ENCODE data around the gene C1QA.
"Not testable (repeated sequence)": the region's sequence is repeated elsewhere in the genome, so short reads cannot be mapped to it uniquely, and the experiment has no call there.

The C1QA gene

GRCh38 chr1:22641906-22642636 is 5.6 kb downstream of the C1QA start:
- DNase-seq, result peak; percentile 46

GRCh38 chr1:22643381-22643780 is 7.0 kb downstream of the C1QA start, which contains the start of gene C1QC:
Gene C1QC, plus strand, starts transcription at chr1:22643633. Its CDS starts 391 bp downstream, at chr1:22644024.
- DNase-seq, result no peak

- DNase-seq, result no peak
These were observed 7.5 kb downstream of the C1QA start for GRCh38 chr1:22643928-22644327.

DNA sequence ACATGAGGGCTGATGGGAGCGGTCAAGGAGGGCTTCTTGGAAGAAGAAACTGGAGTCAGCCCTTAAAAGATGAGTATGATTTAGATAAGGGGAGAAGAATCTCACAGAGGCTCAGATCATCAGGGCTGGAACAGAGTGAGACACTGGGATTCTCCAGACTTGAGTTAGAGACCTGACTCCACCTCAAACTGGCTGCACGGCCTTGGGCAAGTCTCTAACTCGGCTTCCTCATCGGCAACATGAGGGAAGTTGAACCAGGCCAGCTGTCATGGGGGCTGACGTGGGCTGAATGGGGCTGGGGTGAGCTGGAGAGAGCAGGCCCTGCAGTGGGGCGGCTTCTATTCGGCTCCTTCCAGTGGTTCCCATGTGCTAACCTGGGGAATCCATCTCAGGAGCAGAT is 9.5 kb downstream of the C1QA start:
- DNase-seq, result no peak

DNA sequence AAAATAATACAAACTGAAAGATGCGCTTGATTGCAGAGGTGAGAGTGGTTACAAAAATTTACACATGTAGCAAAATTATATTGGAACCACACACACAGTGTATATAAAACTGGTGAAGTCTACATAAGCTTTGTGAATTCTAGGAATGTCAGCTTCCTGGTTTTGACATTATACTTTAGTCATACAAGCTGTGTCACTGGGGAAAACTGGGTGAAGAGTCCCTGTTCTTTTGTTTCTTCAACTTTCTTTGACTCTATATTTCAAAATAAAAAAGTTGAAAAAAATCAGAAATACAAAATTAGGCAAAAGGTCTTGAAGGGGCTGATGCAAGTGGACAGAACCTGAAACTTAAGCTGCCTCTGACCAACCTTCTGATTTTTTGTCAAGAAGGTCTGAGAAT is 10.0 kb downstream of the C1QA start:
- DNase-seq, result no peak

DNA sequence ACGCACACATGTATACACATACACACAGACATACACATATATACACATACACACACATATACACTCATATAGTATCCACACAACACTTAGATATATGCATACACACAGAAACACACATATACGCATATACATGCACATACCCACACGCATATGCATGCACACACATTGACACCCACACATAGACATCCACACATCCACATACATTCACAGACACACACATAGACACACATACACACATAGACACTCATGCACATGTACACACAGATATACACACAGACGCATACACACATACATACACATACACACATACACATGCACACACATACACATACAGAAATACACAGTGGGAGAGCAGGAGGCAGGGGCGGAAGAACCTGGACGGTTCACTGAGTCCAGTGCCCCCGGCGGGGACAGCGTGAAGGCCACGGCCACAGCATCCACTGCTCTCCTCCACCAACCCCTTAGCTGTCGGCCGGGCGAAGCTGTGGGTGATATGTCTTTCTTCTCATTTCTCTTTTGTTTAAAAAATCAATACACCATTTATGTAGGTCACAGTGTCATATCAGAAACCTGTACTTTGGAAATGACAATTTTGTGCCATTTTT is 13.8 kb downstream of the C1QA start:
- no peak for DNase-seq

DNA sequence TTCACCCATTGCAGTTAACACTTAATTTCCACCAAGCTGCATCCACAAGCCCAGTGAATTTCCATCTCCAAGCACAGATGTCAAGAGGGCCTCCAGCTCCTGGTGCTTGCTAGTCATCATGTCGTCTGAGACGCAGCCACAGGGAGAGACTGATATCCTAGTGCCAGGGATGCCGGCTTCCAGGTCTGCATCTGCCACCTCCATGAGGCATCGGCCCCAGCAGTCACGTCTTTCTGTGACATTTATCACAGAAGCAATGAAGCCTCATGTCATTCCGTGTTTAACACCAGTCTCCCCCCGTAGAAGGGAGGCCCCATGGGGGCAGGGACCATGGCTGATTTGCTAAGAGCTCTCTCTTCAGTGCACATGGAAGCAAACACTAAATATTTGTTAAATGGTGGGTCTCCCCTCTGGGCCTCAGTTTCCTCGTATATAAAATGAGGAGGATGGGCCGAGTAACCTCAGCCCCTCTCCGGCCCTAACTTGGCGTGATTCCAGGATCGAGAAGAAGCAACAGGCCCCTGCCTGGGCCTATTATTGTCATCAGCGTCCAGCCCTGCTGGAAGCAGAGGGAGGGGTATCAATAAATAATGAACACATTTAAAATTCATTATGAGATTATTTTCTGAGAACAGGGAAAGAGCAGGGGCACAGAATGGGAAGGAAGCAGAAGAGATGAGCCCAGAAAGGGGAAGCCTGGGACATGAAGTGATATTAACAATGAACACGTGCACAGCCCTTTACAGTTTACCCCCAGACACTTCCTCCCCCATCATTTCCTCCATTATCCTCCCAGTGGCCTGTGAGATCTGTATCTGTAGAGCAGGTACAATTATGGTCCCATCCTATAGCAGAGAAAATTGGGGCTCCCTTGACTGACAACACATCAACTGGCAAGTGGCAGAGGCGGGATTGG is 15.8 kb downstream of the C1QA start:
- DNase-seq, result no peak

- no peak for DNase-seq
These were observed 16.5 kb downstream of the C1QA start, which contains the start of gene C1QB for GRCh38 chr1:22652881-22653316. Gene C1QB, plus strand, starts transcription at chr1:22653236. Its CDS starts 6,227 bp downstream, at chr1:22659463.

- no peak for DNase-seq
These were observed 18.3 kb downstream of the C1QA start for GRCh38 chr1:22654692-22655091.

- no peak for DNase-seq
These were observed 22.1 kb downstream of the C1QA start for GRCh38 chr1:22658385-22659163.

GRCh38 chr1:22660716-22661241 is 24.4 kb downstream of the C1QA start:
- no peak for DNase-seq

GRCh38 chr1:22661880-22662279 is 25.5 kb downstream of the C1QA start:
- DNase-seq, result no peak

DNA sequence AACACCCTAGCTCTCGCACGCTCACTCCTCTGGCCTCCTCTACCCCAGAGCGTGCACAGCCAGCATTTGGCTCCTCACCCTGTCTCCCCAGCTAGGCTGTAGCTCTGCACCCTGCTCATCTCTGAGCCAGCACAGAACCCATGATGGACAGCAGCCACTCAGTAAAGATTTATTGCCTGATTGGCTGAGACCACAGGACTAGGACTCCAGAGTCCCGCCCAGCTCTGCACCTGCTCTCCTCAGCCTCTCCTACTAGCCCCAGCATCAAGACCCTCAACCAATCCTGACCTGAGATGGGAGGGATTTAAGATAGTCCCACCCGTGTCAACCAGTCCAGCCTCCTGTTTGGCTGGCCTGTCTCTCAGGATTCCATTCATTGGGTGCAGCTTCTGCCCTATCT is 25.9 kb downstream of the C1QA start:
- DNase-seq, result no peak

DNA sequence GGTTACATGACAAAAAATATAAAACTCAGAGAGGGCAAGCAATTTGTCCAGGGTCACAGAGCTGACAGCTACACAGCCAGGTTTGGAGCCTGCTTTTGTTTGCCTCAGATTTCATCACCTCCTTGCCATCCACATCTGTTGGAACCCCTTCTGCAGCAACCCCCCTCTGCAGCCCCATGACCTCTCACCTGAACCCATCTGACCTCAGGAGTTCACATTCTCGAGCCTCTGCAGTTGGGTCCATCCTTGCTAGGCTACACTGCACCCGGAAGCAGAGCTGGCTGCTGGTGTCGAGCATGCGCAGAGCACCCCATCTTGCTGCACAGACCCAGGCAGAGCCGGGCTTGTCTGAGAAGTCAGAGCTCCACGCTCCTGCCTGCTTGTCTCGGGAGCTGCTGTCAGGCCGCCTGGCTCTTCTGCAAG is 26.6 kb downstream of the C1QA start:
- no peak for DNase-seq

DNA sequence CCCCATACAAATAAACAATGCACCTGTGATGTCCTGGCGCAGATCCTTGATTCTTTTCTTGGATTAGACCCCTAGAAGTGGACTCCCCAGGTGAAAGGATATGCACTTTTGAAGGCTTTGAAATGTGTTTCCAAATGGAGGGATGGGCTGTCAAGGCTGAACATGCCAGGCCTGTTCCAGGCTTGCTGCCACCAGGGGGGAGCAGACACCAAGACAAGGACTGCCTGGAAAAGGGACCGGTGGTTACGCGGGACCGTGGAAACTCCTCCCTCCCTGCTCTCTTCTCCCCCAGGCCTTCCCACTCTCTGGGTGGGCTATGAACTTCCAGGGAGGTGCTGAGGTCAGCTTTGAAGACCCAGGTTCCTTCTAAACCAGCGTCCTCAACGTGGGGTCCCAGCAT is 29.3 kb downstream of the C1QA start:
- no peak for DNase-seq

DNA sequence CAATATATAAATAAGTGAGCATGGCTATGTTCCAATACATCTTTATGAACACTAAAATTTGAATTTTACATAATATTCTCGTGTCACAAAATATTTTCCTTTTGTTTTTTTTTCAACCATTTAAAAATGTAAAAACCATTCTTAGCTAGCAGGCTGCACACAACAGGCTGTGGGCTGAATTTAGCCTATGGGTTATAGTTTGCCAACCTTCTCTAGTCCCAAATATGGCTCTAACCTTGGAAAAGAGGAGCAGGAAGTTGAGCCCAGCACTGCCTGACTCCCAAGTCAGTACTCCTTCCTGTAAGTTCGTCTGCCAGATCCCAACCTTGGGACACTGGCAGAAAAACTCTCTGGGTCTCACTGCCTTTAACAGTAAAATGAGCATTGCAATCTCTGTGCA is 30.0 kb downstream of the C1QA start:
- DNase-seq, result no peak

- not testable (repeated sequence) for DNase-seq
These were observed 32.4 kb downstream of the C1QA start for GRCh38 chr1:22668840-22669239.

DNA sequence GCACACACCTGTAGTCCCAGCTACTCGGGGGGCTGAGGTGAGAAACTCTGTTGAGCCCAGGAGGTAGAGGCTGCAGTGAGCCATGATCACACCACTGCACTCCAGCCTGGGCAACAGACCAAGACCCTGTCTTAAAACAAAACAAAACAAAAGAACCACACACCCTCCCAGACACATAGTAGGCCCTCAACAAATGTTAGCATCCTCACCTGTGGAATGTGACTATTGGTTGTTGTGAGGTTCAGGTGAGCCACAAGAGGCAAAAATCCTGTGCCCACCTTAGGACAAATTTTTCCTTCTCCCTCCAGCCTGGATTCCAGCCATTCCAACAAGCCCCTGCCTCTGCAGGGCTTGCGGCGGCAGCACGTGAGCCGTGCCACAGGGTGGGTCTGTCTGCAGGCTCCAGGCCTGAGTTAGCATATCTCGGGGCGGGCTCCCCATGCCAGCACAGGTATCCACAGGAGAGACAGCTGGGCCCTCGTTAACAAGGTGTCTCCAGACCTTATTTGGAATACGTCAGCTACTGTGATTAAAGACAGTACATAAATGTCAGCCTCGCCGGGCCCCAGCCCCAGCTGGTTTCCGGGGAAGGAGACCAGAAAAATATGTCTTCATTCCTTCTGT is 34.0 kb downstream of the C1QA start:
- no peak for DNase-seq

- no peak for DNase-seq
These were observed 35.6 kb downstream of the C1QA start for GRCh38 chr1:22671999-22672398.

DNA sequence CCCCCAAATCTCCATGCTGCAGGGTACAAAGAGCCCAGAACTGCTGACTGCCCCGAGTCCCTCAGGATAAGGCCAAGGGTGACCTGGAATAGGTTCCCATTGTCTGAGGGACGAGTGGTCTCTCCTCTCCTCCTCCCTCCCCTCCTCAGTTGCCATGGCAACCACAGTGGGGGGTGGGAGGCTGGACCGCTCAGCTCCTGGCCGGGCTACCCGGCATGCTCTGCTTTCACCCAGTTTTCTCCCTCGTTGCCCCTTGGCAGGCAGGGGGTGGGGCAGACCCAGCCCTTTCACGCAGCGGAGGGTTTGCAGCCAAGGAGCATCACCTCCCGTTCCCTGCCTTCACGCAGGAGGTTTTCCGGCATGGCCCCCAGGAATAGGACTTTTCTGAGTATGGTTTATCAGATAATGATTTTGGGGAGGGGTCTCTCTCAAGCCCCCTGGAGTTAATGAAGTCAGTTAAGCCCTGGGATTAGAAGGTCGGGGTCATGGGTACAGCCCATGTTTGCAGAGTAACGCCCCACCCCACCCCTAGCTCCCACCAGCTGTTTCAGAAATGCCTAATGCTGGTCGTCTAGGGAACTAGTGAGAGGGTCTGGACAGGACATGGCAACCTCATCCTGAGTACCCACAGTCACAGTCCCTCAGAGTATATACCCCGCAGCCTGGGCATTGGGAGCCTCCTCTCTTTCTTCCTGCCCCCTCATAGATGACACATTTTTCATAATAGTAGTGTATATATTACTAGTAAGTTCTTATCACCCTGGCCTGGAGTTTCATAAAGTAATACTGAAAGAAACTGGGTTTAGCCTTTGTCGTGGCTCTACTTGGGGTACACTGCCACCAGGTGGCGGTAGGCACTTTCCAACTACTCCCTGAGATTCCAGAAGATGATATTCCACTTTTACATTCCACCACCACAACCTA is 37.3 kb downstream of the C1QA start:
- no peak for DNase-seq

GRCh38 chr1:22674410-22674749 is 38.0 kb downstream of the C1QA start:
- no peak for DNase-seq

All from effector CD4-positive, alpha-beta T cell (primary cell).